ENCODE data around the gene YIPF1.
A peak's percentile ranks its signal among the peaks of the same experiment; 100 is the strongest.

The YIPF1 gene

GRCh38 chr1:53889304-53890298, at the start of gene YIPF1:
TSS of gene YIPF1 (minus strand) at chr1:53889797. CDS start at chr1:53888937, 860 bp downstream.
- DNase-seq: peak; percentile 86 to 88

- no peak for DNase-seq
These were observed 48.7 kb upstream of the YIPF1 start for GRCh38 chr1:53938136-53938830.

GRCh38 chr1:53936430-53936829, 46.8 kb upstream of the YIPF1 start:
- DNase-seq: no peak

GRCh38 chr1:53934170-53934765, 44.7 kb upstream of the YIPF1 start:
- DNase-seq: no peak

- DNase-seq: no peak
These were observed 41.9 kb upstream of the YIPF1 start for GRCh38 chr1:53931523-53931922.

- no peak for DNase-seq
These were observed 41.3 kb upstream of the YIPF1 start for GRCh38 chr1:53930932-53931331.

GRCh38 chr1:53929246-53929960, 39.8 kb upstream of the YIPF1 start:
- DNase-seq: no peak

- DNase-seq: no peak
These were observed 37.8 kb upstream of the YIPF1 start for GRCh38 chr1:53927376-53927881.

GRCh38 chr1:53919675-53920066, 30.1 kb upstream of the YIPF1 start:
- DNase-seq: peak in 1 of 2 donors; percentile 12

- no peak for DNase-seq
These were observed 28.7 kb upstream of the YIPF1 start for GRCh38 chr1:53918343-53918742.

- no peak for DNase-seq
These were observed 23.9 kb upstream of the YIPF1 start for GRCh38 chr1:53913352-53914033.

- DNase-seq: no peak
These were observed 21.8 kb upstream of the YIPF1 start for GRCh38 chr1:53911442-53911841.

GRCh38 chr1:53909946-53910345, 20.3 kb upstream of the YIPF1 start:
- no peak for DNase-seq

GRCh38 chr1:53906121-53906520, 16.5 kb upstream of the YIPF1 start:
- no peak for DNase-seq

- DNase-seq: no peak
These were observed 15.9 kb upstream of the YIPF1 start for GRCh38 chr1:53905509-53905908.

- DNase-seq: no peak
These were observed 12.9 kb upstream of the YIPF1 start for GRCh38 chr1:53902235-53903138.

- DNase-seq: no peak
These were observed 10.1 kb upstream of the YIPF1 start for GRCh38 chr1:53899708-53900107.

- no peak for DNase-seq
These were observed 9.6 kb upstream of the YIPF1 start for GRCh38 chr1:53899206-53899628.

GRCh38 chr1:53896635-53897229, 7.1 kb upstream of the YIPF1 start:
- DNase-seq: no peak

- no peak for DNase-seq
These were observed 5.8 kb upstream of the YIPF1 start for GRCh38 chr1:53895421-53895820.
